ENCODE results near the gene CNPPD1.
"Not testable (repeated sequence)": the region's sequence is repeated elsewhere in the genome, so short reads cannot be mapped to it uniquely, and the experiment has no call there.

Gene CNPPD1

DNA sequence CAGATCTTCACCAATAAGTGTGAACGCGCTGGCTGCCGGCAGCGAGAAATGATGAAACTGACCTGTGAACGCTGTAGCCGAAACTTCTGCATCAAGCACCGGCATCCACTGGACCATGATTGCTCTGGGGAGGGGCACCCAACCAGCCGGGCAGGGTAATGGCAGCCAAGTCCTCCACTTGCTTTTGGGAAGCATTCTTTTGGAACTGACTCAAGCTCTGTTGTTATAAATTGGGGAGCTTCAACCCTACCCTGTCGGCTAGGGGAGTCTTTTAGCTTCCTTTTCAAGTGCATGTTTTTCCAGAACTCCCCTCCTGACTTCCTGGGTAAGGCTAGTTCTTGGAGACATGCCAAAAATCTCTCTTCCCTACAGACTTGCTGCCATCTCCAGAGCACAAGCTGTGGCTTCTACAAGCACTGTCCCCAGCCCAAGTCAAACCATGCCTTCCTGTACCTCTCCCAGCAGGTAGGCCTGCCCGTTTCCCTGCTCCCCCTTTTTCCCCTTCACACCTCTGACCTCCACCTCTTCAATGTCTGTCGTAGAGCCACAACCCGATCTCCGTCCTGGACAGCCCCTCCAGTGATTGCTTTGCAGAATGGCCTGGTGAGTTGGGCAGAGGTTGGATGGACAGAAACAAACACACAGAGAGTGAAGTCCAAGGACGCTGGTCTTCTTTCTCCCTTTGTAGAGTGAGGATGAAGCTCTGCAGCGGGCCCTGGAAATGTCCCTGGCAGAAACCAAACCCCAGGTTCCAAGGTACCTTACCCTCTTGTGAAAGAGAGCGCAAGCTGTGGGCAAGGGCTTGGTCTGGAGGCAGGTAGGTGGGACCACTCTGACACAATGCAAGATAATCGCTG lies 31.4 kb upstream of the CNPPD1 start:
- peaks cover 0 to 44% (median 41%) of the 10 kb centered on the region in 5 donors for H3K36me3 ChIP-seq (ENCODE audit: control insufficient read depth in 5 of 5, insufficient read depth in 5 of 5, low read length in 5 of 5)
- peak overlapping the region; percentile 78 for H3K27ac ChIP-seq (ENCODE audit: low read depth, low read length)

GRCh38 chr2:219207134-219207883 lies 30.6 kb upstream of the CNPPD1 start:
- Histone ChIP-seq H3K27me3 (ENCODE audit: control insufficient read depth in 5 of 5, insufficient read depth in 4 of 5, low read length in 5 of 5) (no peaks in the 10 kb centered on the region), H3K27ac (ENCODE audit: low read depth, low read length) (peak overlapping the region; percentile 78), H3K9me3 (ENCODE audit: control insufficient read depth in 5 of 5, low read length in 5 of 5) (no peaks in the 10 kb centered on the region), H3K4me1 (ENCODE audit: control insufficient read depth in 5 of 5, insufficient read depth in 5 of 5, low read length in 5 of 5) (peaks cover 9 to 23% (median 22%) of the 10 kb centered on the region in 5 donors), H3K4me3 (ENCODE audit: low read depth in 1 of 5, low read length in 5 of 5) (peak overlapping the region; percentile 69 to 86 (median 79)), H3K9ac (ENCODE audit: low read length in 5 of 5) (peak overlapping the region in 4 of 5 donors; percentile 33 to 73 (median 46)), H3K36me3 (ENCODE audit: control insufficient read depth in 5 of 5, insufficient read depth in 5 of 5, low read length in 5 of 5) (peaks cover 0 to 38% (median 35%) of the 10 kb centered on the region in 5 donors)

More for the DNA sequence above, 31.4 kb upstream of the CNPPD1 start:
- Histone ChIP-seq H3K4me1 (ENCODE audit: control insufficient read depth in 5 of 5, insufficient read depth in 5 of 5, low read length in 5 of 5) (peaks cover 9 to 23% (median 22%) of the 10 kb centered on the region in 5 donors), H3K4me3 (ENCODE audit: low read depth in 1 of 5, low read length in 5 of 5) (peak overlapping the region in 3 of 5 donors; percentile 79 to 86 (median 81)), H3K27me3 (ENCODE audit: control insufficient read depth in 5 of 5, insufficient read depth in 4 of 5, low read length in 5 of 5) (no peaks in the 10 kb centered on the region), H3K9ac (ENCODE audit: low read length in 5 of 5) (peak overlapping the region in 2 of 5 donors; percentile 57 to 73), H3K9me3 (ENCODE audit: control insufficient read depth in 5 of 5, low read length in 5 of 5) (no peaks in the 10 kb centered on the region)

DNA sequence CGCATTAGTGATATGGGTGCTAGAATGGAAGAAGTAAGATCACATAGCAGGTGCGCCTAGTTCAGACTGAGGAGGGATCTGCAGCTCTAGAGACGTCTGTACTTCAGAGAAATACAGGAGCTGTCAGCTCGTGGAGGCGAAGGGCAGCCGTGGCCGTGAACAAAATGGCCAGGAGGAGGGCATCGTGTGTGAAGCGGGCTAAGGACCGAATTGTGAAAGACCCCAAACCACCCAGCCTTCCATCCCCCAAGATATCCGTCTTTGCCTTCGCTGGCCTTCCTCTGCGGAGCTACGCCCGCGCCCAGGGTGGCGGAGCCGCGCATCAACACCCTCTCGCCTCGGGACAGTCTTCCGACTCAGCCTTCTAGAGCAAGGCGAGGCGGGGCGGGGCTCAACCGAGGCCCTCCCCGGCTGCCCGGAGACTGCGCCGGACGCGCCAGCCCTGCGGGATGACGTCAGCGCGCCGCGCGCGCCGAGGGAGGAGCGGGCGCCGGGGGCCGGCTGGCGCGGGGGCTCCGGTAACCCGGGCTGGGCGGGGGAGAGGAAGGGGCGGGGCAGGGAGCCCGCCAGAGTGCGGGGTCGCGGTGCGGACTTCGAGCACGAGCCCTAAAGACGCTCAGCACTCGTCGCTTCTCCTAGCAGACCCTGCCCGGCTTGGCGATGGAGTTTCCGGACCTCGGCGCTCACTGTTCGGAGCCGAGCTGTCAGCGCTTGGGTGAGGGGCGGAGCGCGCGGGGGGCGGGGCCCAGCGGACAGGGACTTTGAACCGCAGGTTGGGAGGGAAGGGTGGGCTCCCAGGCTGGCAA lies 29.8 kb upstream of the CNPPD1 start, which contains the start of gene ZFAND2B:
Gene ZFAND2B, plus strand, starts transcription at position 455 of the 806 bp plus-strand sequence. Its CDS starts 206 bp downstream, at position 661.
- peak within 1 kb of the TSS; percentile 78 for H3K27ac ChIP-seq (ENCODE audit: low read depth, low read length)
- peak within 1 kb of the TSS; percentile 69 to 96 (median 81) for H3K4me3 ChIP-seq (ENCODE audit: low read depth in 1 of 5, low read length in 5 of 5)
- peaks cover 9 to 23% (median 22%) of the 10 kb centered on the region in 5 donors for H3K4me1 ChIP-seq (ENCODE audit: control insufficient read depth in 5 of 5, insufficient read depth in 5 of 5, low read length in 5 of 5)
- no peaks in the 10 kb centered on the region for H3K27me3 ChIP-seq (ENCODE audit: control insufficient read depth in 5 of 5, insufficient read depth in 4 of 5, low read length in 5 of 5)
- no peaks in the 10 kb centered on the region for H3K9me3 ChIP-seq (ENCODE audit: control insufficient read depth in 5 of 5, low read length in 5 of 5)
- peak within 1 kb of the TSS; percentile 75 to 92 (median 85) for H3K9ac ChIP-seq (ENCODE audit: low read length in 5 of 5)
- H3K36me3 ChIP-seq (ENCODE audit: control insufficient read depth in 5 of 5, insufficient read depth in 5 of 5, low read length in 5 of 5) = peaks cover 0 to 35% (median 32%) of the 10 kb centered on the region in 5 donors

DNA sequence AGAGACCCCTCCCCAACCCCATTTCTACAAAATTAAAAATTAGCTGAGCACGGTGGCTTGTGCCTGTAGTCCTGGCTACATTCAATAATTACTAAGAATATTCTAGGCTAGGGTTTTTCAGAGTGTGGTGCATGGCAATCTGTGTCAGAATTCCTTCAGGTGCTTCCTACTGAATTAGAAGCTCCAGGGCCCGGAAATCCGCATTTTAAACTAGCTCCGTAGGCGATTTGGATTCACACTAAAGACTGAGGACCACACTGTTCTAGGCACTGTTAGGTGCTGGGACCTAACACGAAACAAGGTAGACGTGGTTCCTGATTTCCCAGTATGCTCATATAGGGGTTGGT lies 29.2 kb upstream of the CNPPD1 start:
- Histone ChIP-seq H3K4me3 (ENCODE audit: low read depth in 1 of 5, low read length in 5 of 5) (peak overlapping the region; percentile 69 to 96 (median 81)), H3K9ac (ENCODE audit: low read length in 5 of 5) (peak overlapping the region; percentile 75 to 92 (median 85)), H3K36me3 (ENCODE audit: control insufficient read depth in 5 of 5, insufficient read depth in 5 of 5, low read length in 5 of 5) (peaks cover 0 to 31% (median 29%) of the 10 kb centered on the region in 5 donors), H3K27ac (ENCODE audit: low read depth, low read length) (peak overlapping the region; percentile 78), H3K9me3 (ENCODE audit: control insufficient read depth in 5 of 5, low read length in 5 of 5) (no peaks in the 10 kb centered on the region), H3K4me1 (ENCODE audit: control insufficient read depth in 5 of 5, insufficient read depth in 5 of 5, low read length in 5 of 5) (peaks cover 9 to 23% (median 19%) of the 10 kb centered on the region in 5 donors), H3K27me3 (ENCODE audit: control insufficient read depth in 5 of 5, insufficient read depth in 4 of 5, low read length in 5 of 5) (no peaks in the 10 kb centered on the region)

- H3K36me3 ChIP-seq (ENCODE audit: control insufficient read depth in 5 of 5, insufficient read depth in 5 of 5, low read length in 5 of 5) = peaks cover 0 to 26% (median 21%) of the 10 kb centered on the region in 5 donors
- no peak overlapping the region for H3K27ac ChIP-seq (ENCODE audit: low read depth, low read length)
- H3K27me3 ChIP-seq (ENCODE audit: control insufficient read depth in 5 of 5, insufficient read depth in 4 of 5, low read length in 5 of 5) = no peaks in the 10 kb centered on the region
- H3K4me1 ChIP-seq (ENCODE audit: control insufficient read depth in 5 of 5, insufficient read depth in 5 of 5, low read length in 5 of 5) = peaks cover 9 to 23% (median 19%) of the 10 kb centered on the region in 5 donors
- H3K9me3 ChIP-seq (ENCODE audit: control insufficient read depth in 5 of 5, low read length in 5 of 5) = no peaks in the 10 kb centered on the region
- H3K4me3 ChIP-seq (ENCODE audit: low read depth in 1 of 5, low read length in 5 of 5) = no peak overlapping the region
- H3K9ac ChIP-seq (ENCODE audit: low read length in 5 of 5) = no peak overlapping the region
Observed at GRCh38 chr2:219205165-219205538, 28.4 kb upstream of the CNPPD1 start.

DNA sequence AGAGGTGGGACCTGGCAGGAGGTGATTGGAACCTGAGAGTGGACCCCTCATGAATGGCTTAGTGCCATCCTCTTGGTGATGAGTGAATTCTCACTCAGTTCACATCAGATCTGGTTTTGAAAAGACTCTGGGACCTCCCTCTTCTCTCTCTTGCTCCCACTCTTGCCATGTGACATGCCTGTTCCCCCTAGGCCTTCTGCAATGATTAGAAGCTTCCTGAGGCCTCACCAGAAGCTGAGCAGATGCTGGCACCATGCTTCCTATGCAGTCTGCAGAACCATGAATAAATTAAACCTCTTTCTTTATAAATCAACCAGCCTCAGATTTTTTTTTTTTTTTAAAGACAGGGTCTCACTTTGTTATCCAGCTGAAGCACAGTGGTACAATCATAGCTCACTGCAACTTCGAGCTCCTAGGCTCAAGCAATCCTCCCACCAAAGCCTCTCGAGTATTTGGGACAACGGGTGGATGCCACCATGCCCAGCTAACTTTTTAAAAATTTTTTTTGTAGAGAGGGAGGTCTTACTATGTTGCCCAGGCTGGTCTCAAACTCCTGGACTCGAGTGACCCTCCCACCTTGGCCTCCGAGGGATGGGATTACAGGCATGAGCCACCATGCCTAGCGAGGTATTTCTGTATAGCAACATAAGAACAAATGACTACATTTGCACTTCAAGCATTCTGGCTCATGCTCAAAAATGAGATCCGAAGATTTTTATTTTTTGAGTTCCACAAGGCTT lies 27.9 kb upstream of the CNPPD1 start:
- no peaks in the 10 kb centered on the region for H3K27me3 ChIP-seq (ENCODE audit: control insufficient read depth in 5 of 5, insufficient read depth in 4 of 5, low read length in 5 of 5)
- peaks cover 0 to 20% (median 15%) of the 10 kb centered on the region in 5 donors for H3K36me3 ChIP-seq (ENCODE audit: control insufficient read depth in 5 of 5, insufficient read depth in 5 of 5, low read length in 5 of 5)
- no peak overlapping the region for H3K27ac ChIP-seq (ENCODE audit: low read depth, low read length)
- H3K9me3 ChIP-seq (ENCODE audit: control insufficient read depth in 5 of 5, low read length in 5 of 5) = no peaks in the 10 kb centered on the region
- H3K4me3 ChIP-seq (ENCODE audit: low read depth in 1 of 5, low read length in 5 of 5) = no peak overlapping the region
- peaks cover 9 to 27% (median 23%) of the 10 kb centered on the region in 5 donors for H3K4me1 ChIP-seq (ENCODE audit: control insufficient read depth in 5 of 5, insufficient read depth in 5 of 5, low read length in 5 of 5)
- no peak overlapping the region for H3K9ac ChIP-seq (ENCODE audit: low read length in 5 of 5)

GRCh38 chr2:219201331-219201730 lies 24.6 kb upstream of the CNPPD1 start:
- not testable (repeated sequence) for H3K36me3 ChIP-seq (ENCODE audit: control insufficient read depth in 5 of 5, insufficient read depth in 5 of 5, low read length in 5 of 5); H3K27me3 ChIP-seq (ENCODE audit: control insufficient read depth in 5 of 5, insufficient read depth in 4 of 5, low read length in 5 of 5); H3K27ac ChIP-seq (ENCODE audit: low read depth, low read length)

GRCh38 chr2:219200502-219201326 lies 24.0 kb upstream of the CNPPD1 start:
- not testable (repeated sequence) for H3K27ac ChIP-seq (ENCODE audit: low read depth, low read length)

More at GRCh38 chr2:219201331-219201730, 24.6 kb upstream of the CNPPD1 start:
- not testable (repeated sequence) for H3K9ac ChIP-seq (ENCODE audit: low read length in 5 of 5); H3K4me3 ChIP-seq (ENCODE audit: low read depth in 1 of 5, low read length in 5 of 5); H3K9me3 ChIP-seq (ENCODE audit: control insufficient read depth in 5 of 5, low read length in 5 of 5)
- H3K4me1 ChIP-seq (ENCODE audit: control insufficient read depth in 5 of 5, insufficient read depth in 5 of 5, low read length in 5 of 5) = peaks cover 3 to 18% (median 12%) of the 10 kb centered on the region in 5 donors

More at GRCh38 chr2:219200502-219201326, 24.0 kb upstream of the CNPPD1 start:
- peaks cover 0 to 12% (median 7%) of the 10 kb centered on the region in 5 donors for H3K4me1 ChIP-seq (ENCODE audit: control insufficient read depth in 5 of 5, insufficient read depth in 5 of 5, low read length in 5 of 5)
- not testable (repeated sequence) for H3K9me3 ChIP-seq (ENCODE audit: control insufficient read depth in 5 of 5, low read length in 5 of 5); H3K36me3 ChIP-seq (ENCODE audit: control insufficient read depth in 5 of 5, insufficient read depth in 5 of 5, low read length in 5 of 5); H3K4me3 ChIP-seq (ENCODE audit: low read depth in 1 of 5, low read length in 5 of 5); H3K9ac ChIP-seq (ENCODE audit: low read length in 5 of 5); H3K27me3 ChIP-seq (ENCODE audit: control insufficient read depth in 5 of 5, insufficient read depth in 4 of 5, low read length in 5 of 5)
